HCEC 1CT (cell line): ENCODE measurements around the gene NACC2.

ENCODE experiments used
- DNase-seq: peaks from one replicate; pipeline ENCODE4 v3.0.0-alpha.2; 2017

Gene NACC2

GRCh38 chr9:135990468-135991429 is 104.3 kb downstream of the NACC2 start:
- DNase-seq, result peak; percentile 12

DNA sequence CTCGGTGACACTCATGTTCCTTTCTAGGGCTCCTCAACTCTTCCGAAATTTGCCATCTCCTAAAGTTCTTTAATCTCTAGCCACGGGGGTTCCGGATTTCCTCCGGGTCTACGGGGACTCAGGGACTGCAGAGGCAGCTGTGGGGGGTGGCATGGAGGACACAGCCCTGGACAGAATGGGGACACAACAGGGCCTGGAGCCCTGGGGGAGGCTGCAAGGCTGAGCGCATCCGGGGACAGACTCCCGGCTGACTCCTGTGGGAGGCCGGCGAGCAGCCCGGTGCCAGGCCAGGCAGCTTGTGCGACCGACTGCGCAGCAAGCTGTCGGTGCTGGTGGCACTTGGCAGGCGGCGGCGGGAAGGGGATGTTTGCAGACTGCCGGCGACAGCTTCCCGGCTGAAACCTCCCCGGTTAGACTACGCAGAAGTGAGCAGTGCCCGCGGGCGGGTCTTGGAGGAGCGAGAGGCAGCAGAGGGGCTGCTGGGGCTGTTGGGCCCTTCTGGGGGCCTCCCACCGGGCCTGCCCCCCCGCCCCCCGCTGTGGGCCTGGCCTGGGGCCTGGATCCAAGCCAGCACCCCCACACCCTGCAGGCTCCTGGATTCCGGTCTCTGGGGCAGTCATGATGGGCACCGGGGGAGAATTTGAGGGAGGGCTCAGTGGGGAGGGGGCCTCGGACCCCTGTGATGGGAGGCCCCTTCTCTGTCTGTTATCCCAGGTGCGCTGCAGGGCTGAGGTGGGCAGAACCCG is 105.2 kb downstream of the NACC2 start:
- DNase-seq, result no peak

DNA sequence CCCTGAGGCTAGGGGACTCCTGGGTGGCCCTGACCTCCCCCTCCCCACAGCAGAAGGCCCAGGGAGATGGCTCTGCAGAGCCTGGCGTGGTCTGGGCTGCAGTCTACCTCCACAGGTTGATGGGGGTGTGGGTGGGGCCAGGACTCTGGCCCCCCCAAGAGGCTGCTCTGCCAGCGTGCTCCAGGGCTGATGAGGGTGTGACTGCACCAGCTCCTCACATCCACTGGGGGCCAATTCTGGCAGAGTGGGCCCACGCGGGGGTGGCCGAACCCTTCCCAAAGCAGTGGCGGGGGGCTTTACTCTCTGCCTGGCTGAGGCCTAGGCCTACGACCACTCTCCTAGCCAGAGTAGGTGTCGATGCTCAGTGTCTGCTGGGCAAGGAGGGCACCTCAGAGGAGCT is 105.9 kb downstream of the NACC2 start:
- DNase-seq, result no peak

GRCh38 chr9:135988493-135988892 is 106.6 kb downstream of the NACC2 start:
- no peak for DNase-seq

GRCh38 chr9:135987838-135988404 is 107.2 kb downstream of the NACC2 start:
- DNase-seq, result no peak

GRCh38 chr9:135986605-135987004 is 108.5 kb downstream of the NACC2 start:
- DNase-seq, result no peak

- no peak for DNase-seq
These were observed 109.2 kb downstream of the NACC2 start for GRCh38 chr9:135985889-135986288.

- no peak for DNase-seq
These were observed 109.7 kb downstream of the NACC2 start for GRCh38 chr9:135985459-135985774.

DNA sequence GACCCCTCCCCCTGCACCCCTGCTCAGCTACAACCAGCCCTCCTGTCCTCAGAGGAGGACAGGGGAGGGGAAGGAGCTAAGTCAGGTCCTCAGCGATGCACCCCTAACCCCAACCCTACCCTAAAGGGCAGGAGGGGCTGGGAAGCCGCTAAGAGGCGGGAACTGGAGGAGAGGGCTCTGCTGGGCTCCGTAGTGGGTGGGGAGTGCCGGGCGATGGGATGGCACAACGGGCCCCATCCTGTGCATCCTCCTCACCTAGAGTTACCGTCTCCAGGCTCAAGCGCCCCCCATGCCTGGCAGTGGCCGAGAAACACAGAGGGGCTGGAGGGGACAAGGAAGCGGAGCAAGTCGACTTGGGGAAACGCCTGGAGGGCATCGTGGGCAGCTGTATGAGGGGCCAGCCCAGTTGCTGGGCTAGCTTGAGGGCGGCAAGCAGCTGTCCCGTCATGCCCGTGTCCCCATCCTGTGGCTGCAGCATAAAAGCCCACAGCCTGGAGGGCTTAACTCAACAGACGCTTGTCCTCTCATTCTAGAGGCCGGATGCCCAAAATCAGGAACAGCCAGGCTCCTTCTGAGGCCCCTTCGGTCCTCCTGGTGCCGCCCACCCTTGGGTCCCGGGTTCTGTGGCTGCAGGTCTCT is 110.9 kb downstream of the NACC2 start:
- no peak for DNase-seq

- no peak for DNase-seq
These were observed 111.6 kb downstream of the NACC2 start for GRCh38 chr9:135983208-135984071.

DNA sequence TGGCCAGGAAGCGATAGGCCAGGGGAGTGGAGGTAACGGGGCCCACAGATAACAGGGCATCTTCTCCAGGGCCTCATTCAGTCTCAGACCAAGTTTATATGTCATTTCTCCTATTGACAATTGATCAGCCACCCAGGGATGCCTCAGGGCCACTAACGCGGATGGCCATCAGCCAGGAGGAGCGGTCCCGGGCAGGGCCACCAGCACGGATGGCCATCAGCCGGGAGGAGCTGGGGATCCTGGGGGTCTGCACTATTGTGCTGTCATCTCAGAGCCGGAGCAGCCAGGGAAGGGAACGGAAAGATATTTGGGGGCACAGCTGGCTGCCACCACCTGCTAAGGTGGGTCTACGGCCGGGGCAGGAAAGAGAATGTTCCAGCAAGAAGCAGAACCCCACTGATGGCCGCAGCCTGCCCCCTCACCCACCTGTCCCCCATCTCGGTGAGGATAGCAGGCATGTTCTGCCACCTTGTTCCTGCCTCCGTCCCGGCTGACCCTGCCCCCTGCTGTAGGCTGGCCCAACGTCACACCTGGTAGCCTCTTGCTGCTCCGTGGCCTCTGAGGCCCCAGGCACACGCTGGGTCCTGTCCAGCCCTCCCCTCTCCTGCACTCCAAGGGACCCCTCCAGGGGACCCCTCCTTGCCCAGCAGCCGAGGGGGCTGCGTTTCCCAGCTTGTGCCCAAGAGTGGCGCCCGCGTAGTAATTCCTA is 112.4 kb downstream of the NACC2 start:
- DNase-seq, result no peak

DNA sequence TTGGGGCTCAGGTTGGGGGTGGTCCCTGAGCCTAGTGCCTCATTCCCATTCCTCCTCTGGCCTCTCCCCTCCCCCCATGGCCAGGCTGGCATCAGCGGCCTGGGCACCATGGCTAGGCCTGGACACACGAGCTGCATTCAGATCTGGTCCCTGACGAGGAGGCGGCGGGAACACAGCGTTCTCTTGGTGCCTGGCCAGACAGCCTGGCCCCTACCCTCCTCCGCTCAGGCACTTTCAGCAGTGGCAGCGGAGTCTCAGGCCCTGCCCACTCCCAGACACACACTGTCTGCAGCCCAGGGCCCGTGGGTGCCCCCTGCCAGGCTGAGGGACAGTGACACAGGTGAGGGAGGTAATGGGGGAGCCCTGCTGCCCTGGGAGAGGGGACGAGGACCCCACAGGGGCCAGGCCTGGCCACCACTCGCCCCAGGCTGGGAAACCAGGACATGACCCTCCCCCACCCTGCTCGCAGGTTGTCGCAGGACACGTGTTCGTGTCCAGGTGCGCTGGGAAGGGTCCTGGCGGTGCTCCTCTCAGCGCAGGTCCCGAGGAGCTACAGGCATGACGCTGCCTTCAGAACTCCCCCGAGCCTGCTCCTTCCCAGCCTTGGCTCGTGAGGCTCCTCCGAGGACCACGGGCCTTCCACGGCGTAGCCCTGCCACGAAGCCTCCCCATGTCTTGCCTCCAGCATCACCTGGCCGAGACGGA is 114.0 kb downstream of the NACC2 start:
- no peak for DNase-seq

DNA sequence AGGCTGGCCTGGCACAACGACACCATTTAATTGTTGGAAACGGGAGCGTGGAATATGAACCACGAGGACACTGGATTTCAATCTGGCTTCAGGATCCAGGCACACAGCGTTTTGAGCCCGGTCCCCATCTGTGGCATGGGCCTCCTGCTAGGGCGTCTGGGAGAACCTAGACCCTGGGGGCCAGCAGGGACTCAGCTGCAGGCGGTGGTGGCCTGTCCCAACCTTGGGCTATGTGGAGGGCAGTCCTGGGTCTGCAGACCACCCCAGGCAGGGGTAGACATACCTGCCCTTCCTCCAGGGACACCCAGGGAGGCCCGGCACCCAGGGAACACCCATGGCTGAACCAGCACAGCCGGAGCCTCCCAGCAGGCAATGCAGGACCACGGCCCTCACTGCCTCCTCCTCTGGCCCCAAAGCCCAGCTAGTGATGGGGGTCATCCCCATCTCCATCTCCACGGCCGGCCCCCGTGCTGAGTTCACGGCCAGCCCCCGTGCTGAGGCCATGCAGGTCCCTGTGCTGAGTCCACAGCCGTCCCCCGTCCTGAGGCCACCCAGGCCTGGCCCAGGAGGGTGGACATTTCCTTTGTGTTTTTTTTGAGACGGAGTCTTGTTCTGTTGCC is 115.4 kb downstream of the NACC2 start:
- DNase-seq, result no peak

DNA sequence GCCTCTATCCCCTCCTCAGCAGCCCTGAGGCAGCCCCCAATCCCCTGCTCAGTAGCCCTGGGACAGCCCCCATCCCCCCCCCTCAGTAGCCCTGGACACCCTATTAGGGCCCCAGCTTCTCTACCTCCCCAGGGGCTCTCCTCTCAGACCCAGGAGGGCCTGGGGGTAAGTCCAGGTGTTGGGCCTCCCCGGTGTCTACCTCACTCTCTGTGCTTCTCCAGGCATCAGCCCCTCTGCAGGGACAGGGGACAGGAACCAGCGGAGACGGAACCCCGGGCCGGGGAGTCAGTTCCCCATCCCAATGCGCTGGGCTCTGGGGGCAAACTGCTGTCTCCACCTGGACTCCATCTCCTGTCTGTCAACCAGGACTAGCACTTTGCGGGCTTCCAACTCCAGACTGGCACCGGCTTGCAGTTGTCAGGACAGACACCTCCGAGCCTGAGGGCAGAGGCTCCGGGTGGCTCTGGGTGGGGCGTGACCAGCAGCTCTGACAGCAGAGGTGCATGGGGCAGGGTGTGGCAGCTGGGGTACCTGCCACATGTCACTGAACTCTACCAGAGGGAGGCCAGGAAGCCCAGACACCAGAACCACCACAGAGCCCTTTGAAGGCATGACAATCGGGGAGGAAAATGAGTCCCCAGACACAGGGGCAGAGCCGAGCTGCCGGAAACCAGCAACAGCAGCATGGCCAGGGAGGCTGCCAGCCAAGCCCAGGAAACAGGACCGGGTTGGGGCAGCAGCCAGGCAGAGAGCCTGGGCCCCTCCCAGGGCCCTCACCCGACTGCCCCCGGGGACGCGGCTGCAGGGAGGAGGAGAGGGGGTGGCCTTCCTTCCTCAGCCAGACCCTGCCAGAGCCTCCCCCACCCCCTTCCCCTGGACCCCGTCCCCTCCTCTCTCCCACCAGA is 116.2 kb downstream of the NACC2 start:
- no peak for DNase-seq

DNA sequence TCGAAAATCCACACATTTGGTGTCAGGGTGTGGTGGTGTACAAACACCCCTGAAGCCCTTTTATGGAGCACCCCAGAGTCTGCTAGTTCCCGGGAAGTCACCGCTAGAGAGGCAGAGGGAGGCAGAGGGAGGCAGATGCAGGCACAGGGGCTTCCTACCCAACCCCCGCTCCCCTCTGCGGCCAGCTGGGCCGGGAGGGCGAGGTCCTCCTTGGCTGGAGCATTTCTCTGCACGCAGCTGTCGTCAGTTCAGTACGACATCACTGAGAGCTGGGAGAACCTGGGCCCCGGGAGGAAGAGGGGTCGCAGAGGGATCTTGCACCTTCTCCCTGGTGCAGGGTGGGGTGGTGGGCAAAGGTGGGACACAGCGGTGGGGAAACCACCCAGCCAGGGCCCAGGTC is 118.1 kb downstream of the NACC2 start:
- DNase-seq, result no peak

GRCh38 chr9:135976531-135976930 is 118.6 kb downstream of the NACC2 start:
- DNase-seq, result no peak

DNA sequence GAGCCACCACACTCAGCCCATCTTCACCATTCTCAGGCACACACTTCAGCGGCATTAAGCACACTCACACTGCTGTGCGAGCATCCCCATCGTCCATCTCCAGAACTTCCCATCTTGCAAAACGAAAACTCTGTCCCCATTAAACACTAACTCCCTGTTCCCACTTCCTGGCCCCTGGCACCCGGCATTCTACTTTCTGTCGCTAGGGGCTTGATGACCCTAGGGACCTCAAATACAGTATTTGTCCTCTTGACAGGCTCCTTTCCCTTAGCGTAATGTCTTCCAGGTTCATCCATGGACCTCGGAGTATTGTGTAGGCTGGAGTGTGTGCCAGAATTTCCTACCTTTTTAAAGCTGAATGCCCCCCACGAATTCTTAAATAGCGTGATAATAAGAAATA is 119.3 kb downstream of the NACC2 start:
- no peak for DNase-seq

GRCh38 chr9:135974220-135974573 is 120.9 kb downstream of the NACC2 start:
- no peak for DNase-seq
